AG04449 (cell line): Measurements from ENCODE around the gene PCNT.

Experiments
- CTCF ChIA-PET: fragments of 350-600 bp; formaldehyde crosslinking; extraction: SDS; loops from one replicate; lab custom pipeline; 2021; ENCODE audit warnings: antibody characterized with exemption; lab: Yijun Ruan, JAX
- POLR2A ChIA-PET: fragments of 400-600, 350-600 bp; formaldehyde crosslinking; extraction: SDS; loops from one replicate; lab custom pipeline; 2020; ENCODE audit warnings: antibody characterized with exemption, inconsistent platforms; lab: Yijun Ruan, JAX
- DNase-seq: peaks from one replicate; pipeline ENCODE4 v3.0.0-alpha.2; 2010; ENCODE audit warnings: low read depth, low spot score
- H3K4me3 ChIP-seq: 2 replicates; pipeline ENCODE4 v1.5.1; 2011; ENCODE audit warnings: low read depth, mild to moderate bottlenecking, control low read depth, low read length
- CTCF ChIP-seq: IDR thresholded peaks from one replicate; pipeline ENCODE4 v1.5.1; 2011; ENCODE audit warnings: mild to moderate bottlenecking, moderate library complexity, low read length, control low read depth, inconsistent platforms; ENCODE audit not compliant: insufficient read depth; ENCODE audit errors: missing control alignments

PCNT gene

GRCh38 chr21:46483300-46484295, 159.6 kb downstream of the PCNT start:
- CTCF ChIA-PET: no interaction called here
- H3K4me3 ChIP-seq: no peak overlapping the region
- POLR2A ChIA-PET: no interaction called here
- DNase-seq: no peak
- no peak for TF ChIP-seq CTCF

- ChIA-PET CTCF (no interaction called here), POLR2A (no interaction called here)
- DNase-seq: no peak
- TF ChIP-seq CTCF: no peak
- H3K4me3 ChIP-seq: no peak overlapping the region
Measured at GRCh38 chr21:46486481-46487126, 162.6 kb downstream of the PCNT start.

GRCh38 chr21:46489162-46489663, 165.3 kb downstream of the PCNT start:
- no peak for DNase-seq
- TF ChIP-seq CTCF: no peak
- POLR2A ChIA-PET: no interaction called here
- CTCF ChIA-PET: interaction anchor here (1.3 kb wide), 1 partner anchor 11 kb away, joined by 4 read pairs; no protein-coding TSS in a partner anchor
- H3K4me3 ChIP-seq: no peak overlapping the region

GRCh38 chr21:46489800-46490199, 165.8 kb downstream of the PCNT start:
- no peak for TF ChIP-seq CTCF
- ChIA-PET CTCF (interaction anchor here (1.3 kb wide), 1 partner anchor 11 kb away, joined by 4 read pairs; no protein-coding TSS in a partner anchor), POLR2A (no interaction called here)
- H3K4me3 ChIP-seq: no peak overlapping the region
- DNase-seq: no peak

DNA sequence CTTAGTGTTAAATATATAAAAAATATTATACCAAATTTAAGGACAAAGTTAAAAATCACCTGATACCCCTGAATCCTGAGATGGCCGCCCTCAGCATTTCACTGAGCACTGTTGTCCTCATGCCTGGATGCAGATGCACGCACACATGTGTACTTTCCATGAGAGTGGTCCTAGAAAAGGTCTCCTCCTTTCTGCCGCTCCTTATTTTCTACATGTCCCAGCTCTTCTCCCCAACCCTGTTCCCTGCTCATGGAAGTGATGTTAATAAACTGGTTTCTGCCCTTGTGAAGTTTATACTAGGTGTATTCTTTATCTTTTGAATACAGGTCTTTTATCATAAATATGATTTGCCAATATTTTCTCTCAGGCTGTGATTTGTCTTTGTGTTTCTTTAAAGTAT, 167.6 kb downstream of the PCNT start:
- ChIA-PET POLR2A (no interaction called here), CTCF (interaction anchor here (0.8 kb wide), 1 partner anchor 8 kb away, joined by 3 read pairs; no protein-coding TSS in a partner anchor)
- DNase-seq: no peak
- TF ChIP-seq CTCF: no peak
- no peak overlapping the region for H3K4me3 ChIP-seq

- H3K4me3 ChIP-seq: no peak overlapping the region
- ChIA-PET CTCF (no interaction called here), POLR2A (no interaction called here)
- no peak for DNase-seq
- no peak for TF ChIP-seq CTCF
Measured at GRCh38 chr21:46492851-46493250, 168.9 kb downstream of the PCNT start.
